ENCODE measurements around the gene PTPRO.

GRCh38 chr12:15574353-15574752 lies 252.0 kb downstream of the PTPRO start:
- TF ChIP-seq EGR1 (IDR thresholded peaks at IDR 0.05; ENCODE audit: low read depth in 2 of 2) (no peak), CTCF (IDR thresholded peaks at IDR 0.05; ENCODE audit: low read depth, low read length, missing input control) (no peak), ZBTB33 (IDR thresholded peaks at IDR 0.05) (no peak), MAX (IDR thresholded peaks at IDR 0.05) (no peak), HNF4A (conservative IDR thresholded peaks at IDR 0.05) (no peak), GABPA (IDR thresholded peaks at IDR 0.05 in 1 of 2, conservative IDR thresholded peaks at IDR 0.05 in 1 of 2) (no peak), SP1 (IDR thresholded peaks at IDR 0.05) (no peak), FOXA1 (IDR thresholded peaks at IDR 0.05) (no peak)

Measured in liver (tissue), 3 donors.